Pancreas (tissue), 10 donors: ENCODE measurements around the gene MAN1A1. TPM values are rescaled to one million over a fixed set of nuclear protein-coding genes. Genes with fewer than 3 reads are reported as not detected.

Experiments
- ATAC-seq, 4 donors: fragments of 200-7000 bp; cut with Tn5 transposase; one replicate each; pipeline versions ENCODE4 v1.8.0 to v1.9.1; 2020; ENCODE audit warnings: mild to moderate bottlenecking in 4 of 4, moderate library complexity in 4 of 4
- DNase-seq, 6 donors: peaks; one replicate each; pipeline ENCODE4 v3.0.0-alpha.2; 2020
- FAIRE-seq: peaks from 2 replicates; lab custom pipeline; 2012; peaks lifted over from hg19 to GRCh38; lab: Jason Lieb, UNC
- H3K27ac ChIP-seq, 4 donors: fragments of 200-600 bp; sonication (generic); 1 replicate in 3 of 4; 2 replicates in 1 of 4; pipeline versions ENCODE4 v1.5.0 to v1.8.0; 2020
- H3K27me3 ChIP-seq, 4 donors: fragments of 200-600 bp; one replicate each; pipeline ENCODE4 v1.8.0; 2021
- H3K36me3 ChIP-seq, 3 donors: fragments of 200-600 bp; sonication (generic) in 1 of 3; one replicate each; pipeline versions ENCODE4 v1.5.0 to v1.8.0; 2020 to 2021
- H3K4me1 ChIP-seq, 3 donors: fragments of 200-600 bp; one replicate each; pipeline ENCODE4 v1.8.0; 2021
- H3K4me3 ChIP-seq, 4 donors: fragments of 200-600 bp; sonication (generic) in 2 of 4; one replicate each; pipeline versions ENCODE4 v1.5.0 to v1.8.0; 2020 to 2021
- H3K9me3 ChIP-seq, 4 donors: fragments of 200-600 bp; one replicate each; pipeline ENCODE4 v1.8.0; 2021
- WGBS, 2 donors: extraction: QIAGEN DNeasy Blood & Tissue Kit; methylation state at CpG; one replicate each; pipeline ENCODE4 v1.1.7; 2013; 5-methylcytosine and 5-hydroxymethylcytosine counted together
- intact Hi-C, 3 donors: fragments of 100-400 bp; cut with DNase I; formaldehyde crosslinking; loops; one replicate each; pipeline versions ENCODE4 v1.11.1 to v1.14.2; 2022
- polyA plus RNA-seq, 2 donors: library from polyadenylated mRNA; stranded (reverse); fragments of 200-250 nt; gene quantifications; one replicate each; pipeline ENCODE4 v1.2.3, GENCODE V29; 2013
- total RNA-seq, 6 donors: library from RNA; stranded (reverse); fragmentation: NEBNext Ultra II Directional in 4 of 6; extraction: Animal tissue kit (Norgen Biotek cat#: 25700) in 4 of 6; gene quantifications; one replicate each; pipeline versions ENCODE4 v1.2.1 to v1.2.4, GENCODE V29; 2021 to 2023
- TF ChIP-seq, protein P1 (sequence below), 4 donors: fragments of 200-600 bp; sonication (generic) in 3 of 4; IDR thresholded peaks; one replicate each; pipeline versions ENCODE4 v1.5.0 to v1.8.0; 2021; ENCODE audit warnings: antibody characterized with exemption in 4 of 4
- donor health status: healthy with polysubstance abuse.
- donor health status: DM: no; HTN: no; CAD: no; lungs with moderate emphysema.
- donor health status: DM: no; HTN: no; CAD: no.
- donor health status: control.
- donor health status: control.
- donor health status: Bipolar disorder and iron deficiency.
- donor health status: DM: yes; HTN: yes; CAD: no.
- donor health status: DM: no; HTN: no; CAD: no.
- donor health status: DM: no; HTN: no; CAD: no.
- donor health status: DM: yes; HTN: yes; CAD: no.

The MAN1A1 gene
- total and polyA plus RNA-seq, 8 donors = 11.7 to 86.1 (median 30.7) TPM

DNA sequence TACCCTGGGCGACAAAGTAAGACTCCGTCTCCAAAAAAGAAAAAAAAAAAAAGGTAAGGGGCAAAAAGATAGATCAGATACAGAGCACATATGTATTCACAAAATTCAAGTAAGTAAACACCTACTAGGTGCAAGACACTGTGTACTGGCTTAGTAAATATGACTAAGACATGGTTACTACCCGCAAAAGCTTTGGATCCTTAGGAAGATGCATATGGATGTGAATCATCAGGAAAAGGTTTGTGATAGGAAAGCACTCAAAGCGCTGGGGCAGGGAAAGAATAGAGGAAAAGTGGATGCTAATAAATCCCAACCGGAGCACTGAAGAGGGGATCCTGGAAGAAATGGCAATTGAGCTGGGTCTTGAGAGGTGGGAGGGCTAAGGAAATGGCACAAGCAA, 152.3 kb downstream of the MAN1A1 start:
- FAIRE-seq (no peak), DNase-seq (no peak), ATAC-seq (no peak)
- TF ChIP-seq, protein P1, sequence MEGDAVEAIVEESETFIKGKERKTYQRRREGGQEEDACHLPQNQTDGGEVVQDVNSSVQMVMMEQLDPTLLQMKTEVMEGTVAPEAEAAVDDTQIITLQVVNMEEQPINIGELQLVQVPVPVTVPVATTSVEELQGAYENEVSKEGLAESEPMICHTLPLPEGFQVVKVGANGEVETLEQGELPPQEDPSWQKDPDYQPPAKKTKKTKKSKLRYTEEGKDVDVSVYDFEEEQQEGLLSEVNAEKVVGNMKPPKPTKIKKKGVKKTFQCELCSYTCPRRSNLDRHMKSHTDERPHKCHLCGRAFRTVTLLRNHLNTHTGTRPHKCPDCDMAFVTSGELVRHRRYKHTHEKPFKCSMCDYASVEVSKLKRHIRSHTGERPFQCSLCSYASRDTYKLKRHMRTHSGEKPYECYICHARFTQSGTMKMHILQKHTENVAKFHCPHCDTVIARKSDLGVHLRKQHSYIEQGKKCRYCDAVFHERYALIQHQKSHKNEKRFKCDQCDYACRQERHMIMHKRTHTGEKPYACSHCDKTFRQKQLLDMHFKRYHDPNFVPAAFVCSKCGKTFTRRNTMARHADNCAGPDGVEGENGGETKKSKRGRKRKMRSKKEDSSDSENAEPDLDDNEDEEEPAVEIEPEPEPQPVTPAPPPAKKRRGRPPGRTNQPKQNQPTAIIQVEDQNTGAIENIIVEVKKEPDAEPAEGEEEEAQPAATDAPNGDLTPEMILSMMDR (IDR thresholded peaks at IDR 0.05) = no peak
- intact Hi-C loops = no loop called here
- Histone ChIP-seq H3K4me1 (peaks cover 0 to 8% (median 4%) of the 10 kb centered on the region in 3 donors), H3K4me3 (no peak overlapping the region), H3K27me3 (no peaks in the 10 kb centered on the region), H3K9me3 (no peaks in the 10 kb centered on the region), H3K27ac (no peak overlapping the region), H3K36me3 (no peaks in the 10 kb centered on the region)
- 97% methylated on average over 5 of the region's 5 CpGs for WGBS, 2 donors

DNA sequence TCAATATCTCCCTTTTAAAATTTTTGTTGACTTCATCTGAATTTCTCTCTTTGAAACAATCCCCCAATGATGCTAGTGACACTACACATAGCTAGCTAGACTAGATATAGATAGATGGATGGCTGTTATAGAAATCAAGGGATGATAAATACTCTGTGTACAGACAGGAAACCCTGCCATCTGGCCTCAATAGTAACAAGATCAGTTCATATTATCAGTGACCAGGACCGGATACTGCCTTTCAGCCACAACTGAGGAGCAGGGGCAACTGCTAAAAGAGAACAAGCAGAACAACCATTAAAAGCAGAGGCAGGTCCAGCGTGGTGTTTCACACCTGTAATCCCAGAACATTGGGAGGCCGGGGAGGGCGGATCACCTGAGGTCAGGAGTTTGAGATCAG, 152.8 kb downstream of the MAN1A1 start:
- no peaks in the 10 kb centered on the region for H3K36me3 ChIP-seq
- no peak overlapping the region for H3K27ac ChIP-seq
- H3K9me3 ChIP-seq = no peaks in the 10 kb centered on the region
- H3K27me3 ChIP-seq = no peaks in the 10 kb centered on the region
- ATAC-seq (peak in 2 of 4 donors; percentile 29 to 33), DNase-seq (no peak), FAIRE-seq (no peak)
- intact Hi-C loops = no loop called here
- no peak overlapping the region for H3K4me3 ChIP-seq
- 79 to 84% methylated on average over 4 of the region's 4 CpGs for WGBS, 2 donors
- TF ChIP-seq, protein P1 (IDR thresholded peaks at IDR 0.05) = no peak
- H3K4me1 ChIP-seq = peaks cover 0 to 8% (median 6%) of the 10 kb centered on the region in 3 donors

DNA sequence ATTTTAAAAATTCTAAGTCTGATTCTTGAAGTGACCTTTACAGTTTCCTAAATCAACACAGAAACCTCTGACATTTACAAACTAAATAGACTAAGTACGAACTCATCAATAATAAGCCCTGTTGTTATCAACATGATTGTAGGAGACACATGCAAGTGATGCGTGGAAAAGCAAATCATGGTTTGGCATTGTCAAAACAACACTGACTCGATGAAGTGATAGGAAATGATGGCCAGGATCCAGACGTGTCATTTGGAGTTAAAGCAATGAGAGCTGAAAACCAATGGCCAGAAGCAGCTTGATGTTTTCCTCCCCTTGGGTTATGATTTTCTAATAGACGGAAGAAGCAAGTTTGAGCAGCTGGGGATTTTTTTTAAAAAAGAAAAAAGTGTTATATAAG, 153.7 kb downstream of the MAN1A1 start:
- DNase-seq = no peak
- 62 to 67% methylated on average over 5 of the region's 5 CpGs for WGBS, 2 donors
- H3K36me3 ChIP-seq = no peaks in the 10 kb centered on the region

DNA sequence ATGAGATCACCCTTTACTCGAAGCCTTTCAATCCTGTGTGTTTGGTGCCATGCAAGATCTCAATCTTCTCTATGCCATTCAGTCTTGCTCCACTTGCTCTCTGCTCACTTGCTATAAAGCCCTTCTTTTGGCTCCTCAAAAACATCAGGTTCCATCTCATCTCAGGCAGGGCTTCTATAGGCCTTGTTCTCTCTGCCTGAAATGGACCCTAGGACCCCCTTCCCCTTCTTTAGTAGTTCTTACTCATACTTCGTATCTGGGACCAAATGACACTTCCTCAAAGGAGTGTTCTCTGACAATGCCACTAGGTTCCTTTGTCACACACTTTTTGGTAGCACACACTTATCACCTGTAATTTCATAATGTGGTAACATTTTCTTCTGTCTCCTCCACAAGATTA, 154.4 kb downstream of the MAN1A1 start:
- H3K27ac ChIP-seq = no peak overlapping the region
- FAIRE-seq (no peak), ATAC-seq (no peak), DNase-seq (no peak)
- no peaks in the 10 kb centered on the region for H3K9me3 ChIP-seq
- WGBS, 2 donors = 96 to 98% methylated on average over 2 of the region's 2 CpGs
- intact Hi-C loops = no loop called here
- no peak overlapping the region for H3K4me3 ChIP-seq
- H3K36me3 ChIP-seq = no peaks in the 10 kb centered on the region
- H3K4me1 ChIP-seq = peaks cover 0 to 12% (median 0%) of the 10 kb centered on the region in 3 donors
- H3K27me3 ChIP-seq = no peaks in the 10 kb centered on the region
- TF ChIP-seq, protein P1 (IDR thresholded peaks at IDR 0.05) = no peak

More for the DNA sequence above, 153.7 kb downstream of the MAN1A1 start:
- ATAC-seq (peak in 1 of 4 donors; percentile 20), FAIRE-seq (no peak)
- Histone ChIP-seq H3K27ac (no peak overlapping the region), H3K27me3 (no peaks in the 10 kb centered on the region), H3K4me3 (no peak overlapping the region), H3K4me1 (peaks cover 0 to 8% (median 0%) of the 10 kb centered on the region in 3 donors), H3K9me3 (no peaks in the 10 kb centered on the region)
- intact Hi-C loops = no loop called here
- TF ChIP-seq, protein P1 (IDR thresholded peaks at IDR 0.05) = no peak

DNA sequence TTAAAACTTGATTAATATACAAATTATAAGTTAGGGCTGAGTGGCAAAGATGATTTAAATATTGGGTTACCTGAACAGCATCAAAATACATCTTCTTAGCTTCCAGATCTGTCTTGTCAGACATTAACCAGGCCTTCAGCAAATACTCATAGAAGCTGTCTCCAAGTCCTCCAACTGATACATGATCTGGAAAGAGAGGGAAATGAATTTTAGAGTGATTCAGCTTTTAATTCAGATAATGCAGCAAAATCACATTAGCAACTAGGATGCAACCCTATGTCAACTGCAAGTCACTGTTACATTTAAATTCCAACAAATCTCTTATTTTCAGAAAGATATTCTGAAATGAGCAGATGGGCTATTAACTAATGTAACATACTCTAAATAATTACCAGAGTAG, 155.9 kb downstream of the MAN1A1 start:
- DNase-seq (no peak), FAIRE-seq (no peak), ATAC-seq (no peak)
- Histone ChIP-seq H3K27ac (no peak overlapping the region), H3K36me3 (no peaks in the 10 kb centered on the region), H3K9me3 (no peaks in the 10 kb centered on the region), H3K4me3 (no peak overlapping the region), H3K4me1 (peaks cover 0 to 12% (median 0%) of the 10 kb centered on the region in 3 donors), H3K27me3 (no peaks in the 10 kb centered on the region)
- TF ChIP-seq, protein P1 (IDR thresholded peaks at IDR 0.05) = no peak
- intact Hi-C loops = no loop called here
